SK-MEL-5 (cell line): ENCODE measurements around the gene ZNF692. TPM values are rescaled to one million over a fixed set of nuclear protein-coding genes. Genes with fewer than 3 reads are reported as not detected.
A peak's percentile ranks its signal among the peaks of the same experiment; 100 is the strongest.
"Not testable (repeated sequence)": the region's sequence is repeated elsewhere in the genome, so short reads cannot be mapped to it uniquely, and the experiment has no call there.

Source experiments
- DNase-seq: peaks from one replicate; pipeline ENCODE4 v3.0.0-alpha.2; 2016; ENCODE audit warnings: low read depth, low spot score
- in situ Hi-C: cut with HindIII; loops from 2 replicates; pipeline ENCODE4 v1.10.0; 2016; ENCODE audit warnings: low sequenced_read_pairs, high pct_unique_total_duplicates, low pct_unique_long_range_greater_than_20kb
- polyA plus RNA-seq, 2 experiments: library from polyadenylated mRNA; depleted of rRNA; stranded (reverse); fragments of >200 nt; gene quantifications; 2 replicates each; pipeline ENCODE4 v1.2.3, GENCODE V29; 2015
- total RNA-seq: library from RNA; depleted of rRNA; stranded (reverse); fragments of >200 nt; shearing (Covaris generic); gene quantifications from 2 replicates; pipeline ENCODE4 v1.2.3, GENCODE V29; 2014; rRNA removed

The ZNF692 gene, protein sequence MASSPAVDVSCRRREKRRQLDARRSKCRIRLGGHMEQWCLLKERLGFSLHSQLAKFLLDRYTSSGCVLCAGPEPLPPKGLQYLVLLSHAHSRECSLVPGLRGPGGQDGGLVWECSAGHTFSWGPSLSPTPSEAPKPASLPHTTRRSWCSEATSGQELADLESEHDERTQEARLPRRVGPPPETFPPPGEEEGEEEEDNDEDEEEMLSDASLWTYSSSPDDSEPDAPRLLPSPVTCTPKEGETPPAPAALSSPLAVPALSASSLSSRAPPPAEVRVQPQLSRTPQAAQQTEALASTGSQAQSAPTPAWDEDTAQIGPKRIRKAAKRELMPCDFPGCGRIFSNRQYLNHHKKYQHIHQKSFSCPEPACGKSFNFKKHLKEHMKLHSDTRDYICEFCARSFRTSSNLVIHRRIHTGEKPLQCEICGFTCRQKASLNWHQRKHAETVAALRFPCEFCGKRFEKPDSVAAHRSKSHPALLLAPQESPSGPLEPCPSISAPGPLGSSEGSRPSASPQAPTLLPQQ
- total RNA-seq: 16.4 and 18.7 TPM in 2 replicates
- 22.5 and 28.0 TPM in 2 replicates for polyA plus RNA-seq (2015; cell fraction: cytosol; rRNA removed)
- 924 and 931 TPM in 2 replicates for polyA plus RNA-seq (2015; cell fraction: nucleus; rRNA removed)

DNA sequence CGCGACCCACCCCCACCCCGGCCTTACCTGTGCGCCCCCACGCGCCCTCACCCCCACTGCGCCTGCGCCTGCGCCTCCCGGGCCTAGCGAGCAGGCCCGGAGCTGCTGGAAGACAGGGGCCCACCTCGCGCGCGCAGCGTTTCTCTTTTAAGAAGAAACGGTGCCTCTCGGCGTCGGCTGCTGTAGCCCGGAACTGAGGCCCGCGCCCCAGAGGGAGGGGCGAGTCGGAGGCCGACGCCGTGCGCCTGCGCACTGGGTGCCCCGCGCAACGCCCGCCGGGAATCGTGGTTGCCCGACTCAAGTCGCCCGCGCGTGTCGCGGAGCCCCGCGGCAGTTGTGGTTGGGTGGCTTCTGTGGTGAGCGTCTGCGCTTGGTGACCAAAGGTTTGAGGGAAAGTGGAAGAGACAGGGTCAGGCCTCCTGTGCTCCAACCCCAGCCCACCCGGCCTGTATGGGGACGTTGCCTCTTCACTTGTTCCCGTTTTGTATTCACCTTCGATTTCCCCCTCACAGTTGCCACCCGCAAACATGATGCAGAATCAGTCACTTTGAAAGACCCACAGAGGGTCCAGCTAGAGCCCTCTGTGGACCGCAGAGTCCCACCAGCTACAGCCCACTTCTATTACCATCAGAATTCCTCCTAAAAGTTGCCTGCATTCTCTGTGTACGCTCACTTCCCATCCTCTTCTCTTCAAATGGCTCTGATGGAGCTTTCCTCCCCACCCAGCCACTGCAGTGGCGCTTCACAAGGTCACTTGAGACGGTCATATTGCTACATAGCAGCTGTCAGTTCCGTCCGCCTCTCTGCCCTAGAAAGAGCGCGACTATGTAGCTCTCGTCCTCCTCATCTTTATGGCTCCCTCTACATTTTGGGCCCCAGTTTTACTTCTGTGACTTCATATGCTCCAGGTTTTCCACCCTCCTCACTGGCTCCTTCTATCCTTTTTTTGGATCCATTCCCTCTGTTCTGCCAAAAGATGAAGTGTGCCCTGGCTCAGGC is at the start of gene ZNF692:
Gene ZNF692, minus strand, starts transcription at position 195 of the 999 bp plus-strand sequence. CDS start 776 bp downstream, outside the sequence.
- in situ Hi-C loops: no loop called here
- DNase-seq: peak; percentile 96

- in situ Hi-C loops: no loop called here
- no peak for DNase-seq
Observed at GRCh38 chr1:248906753-248907661, 48.1 kb upstream of the ZNF692 start.

GRCh38 chr1:248906009-248906752 is 47.3 kb upstream of the ZNF692 start, which contains the start of gene PGBD2:
Gene PGBD2, plus strand, starts transcription at chr1:248906235. Its CDS starts 7,628 bp downstream, at chr1:248913863.
- in situ Hi-C loops: no loop called here
- peak; percentile 91 for DNase-seq

- in situ Hi-C loops: no loop called here
- DNase-seq: no peak
Observed at GRCh38 chr1:248905662-248906008, 46.8 kb upstream of the ZNF692 start.

DNA sequence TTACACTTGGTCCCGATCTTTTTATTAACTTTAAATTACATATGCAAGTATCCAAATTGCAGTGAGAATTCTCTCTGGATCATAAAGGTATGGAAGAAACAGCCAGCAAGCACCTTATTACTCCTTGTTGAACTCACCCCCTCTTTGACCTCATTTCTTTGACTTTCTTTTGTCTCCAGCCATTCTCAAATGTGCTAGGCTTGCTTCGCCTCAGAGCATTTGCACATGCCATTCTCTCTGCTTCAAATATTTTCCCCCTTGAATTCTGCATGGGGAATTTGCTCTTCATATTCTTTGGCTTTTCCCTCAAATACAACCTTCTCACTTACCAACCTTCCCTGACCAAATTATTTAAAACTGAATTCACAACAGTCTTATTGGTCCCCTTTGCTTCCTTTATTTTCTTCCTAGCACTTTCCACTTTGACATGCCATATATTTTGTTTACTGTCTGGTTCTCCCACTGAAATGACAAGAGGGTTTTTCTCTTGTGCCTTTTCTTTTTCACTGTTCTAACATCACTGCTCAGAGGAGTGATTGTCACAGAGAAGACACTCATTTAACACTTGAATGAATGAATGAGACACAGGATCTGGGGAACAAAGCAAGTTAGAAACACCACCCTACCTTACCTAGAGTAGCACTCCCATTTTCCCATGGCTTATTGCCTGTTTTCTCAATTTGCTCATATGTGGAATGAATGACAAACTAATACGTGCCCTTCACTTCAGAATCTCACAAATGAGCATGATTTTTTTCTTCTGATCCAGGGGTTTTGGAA is 45.7 kb upstream of the ZNF692 start:
- DNase-seq: no peak
- in situ Hi-C loops: no loop called here

DNA sequence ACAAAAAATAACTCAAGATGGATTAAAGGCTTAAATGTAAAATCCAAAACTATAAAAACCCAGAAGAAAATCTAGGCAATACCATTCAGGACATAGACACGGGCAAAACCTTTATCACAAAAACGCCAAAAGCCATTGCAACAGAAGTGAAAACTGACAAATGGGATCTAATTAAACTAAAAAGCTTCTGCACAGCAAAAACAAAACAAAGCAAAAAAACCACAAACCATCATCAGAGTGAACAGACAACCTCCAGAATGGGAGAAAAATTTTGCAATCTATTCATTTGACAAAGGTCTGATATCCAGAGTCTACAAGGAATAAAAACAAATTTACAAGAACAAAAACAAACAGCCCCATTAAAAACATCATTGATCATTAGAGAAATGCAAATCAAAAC is 42.7 kb upstream of the ZNF692 start:
- DNase-seq: no peak
- in situ Hi-C loops: no loop called here

- no peak for DNase-seq
- in situ Hi-C loops: no loop called here
Observed at GRCh38 chr1:248900637-248901036, 41.8 kb upstream of the ZNF692 start.

DNA sequence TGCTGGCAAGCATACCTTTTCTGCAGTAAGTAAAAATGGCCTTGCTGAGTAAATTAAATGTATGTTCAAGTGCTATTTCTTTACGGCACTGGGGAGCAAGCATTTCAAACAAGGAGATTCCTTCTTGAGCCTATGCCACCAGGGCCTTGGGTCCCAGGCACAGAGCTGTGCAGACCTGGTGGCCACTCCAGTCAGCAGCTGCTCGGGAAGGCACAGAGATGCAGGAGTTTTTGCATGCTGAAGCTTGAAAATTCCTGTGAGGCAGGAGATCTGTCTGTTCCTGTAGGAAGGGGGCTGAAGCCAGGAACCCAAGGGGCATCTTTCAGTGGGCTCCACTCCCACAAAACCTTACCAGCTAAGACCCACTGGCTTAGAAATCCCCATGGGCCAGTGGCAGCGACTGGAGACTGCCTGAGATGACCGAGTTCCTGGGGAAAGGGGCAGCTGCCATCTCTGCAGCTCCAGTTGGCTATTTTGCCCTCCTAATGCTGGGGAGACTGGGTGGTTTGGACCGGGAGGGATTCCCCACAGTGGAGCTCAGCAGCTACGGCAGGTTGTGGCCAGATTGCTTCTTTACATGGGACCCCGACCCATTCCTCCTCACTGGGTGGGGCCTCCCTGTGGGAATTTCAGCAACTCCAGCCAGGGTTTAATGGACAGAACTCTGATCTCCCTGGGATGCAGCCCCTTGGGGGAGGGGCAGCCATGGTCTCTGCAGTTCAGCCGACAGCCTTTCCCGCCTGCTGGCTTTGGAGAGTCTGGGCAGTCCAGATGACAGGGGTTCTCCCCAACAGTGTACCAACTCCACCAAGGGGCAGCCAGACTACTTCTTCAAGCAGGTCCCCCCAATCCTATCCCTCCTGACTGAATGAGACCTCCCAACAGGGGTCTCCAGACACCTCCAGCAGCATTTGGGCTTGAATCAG is 38.8 kb upstream of the ZNF692 start:
- DNase-seq: no peak
- in situ Hi-C loops: no loop called here

- in situ Hi-C loops: no loop called here
- DNase-seq: no peak
Observed at GRCh38 chr1:248894837-248895236, 36.0 kb upstream of the ZNF692 start.

DNA sequence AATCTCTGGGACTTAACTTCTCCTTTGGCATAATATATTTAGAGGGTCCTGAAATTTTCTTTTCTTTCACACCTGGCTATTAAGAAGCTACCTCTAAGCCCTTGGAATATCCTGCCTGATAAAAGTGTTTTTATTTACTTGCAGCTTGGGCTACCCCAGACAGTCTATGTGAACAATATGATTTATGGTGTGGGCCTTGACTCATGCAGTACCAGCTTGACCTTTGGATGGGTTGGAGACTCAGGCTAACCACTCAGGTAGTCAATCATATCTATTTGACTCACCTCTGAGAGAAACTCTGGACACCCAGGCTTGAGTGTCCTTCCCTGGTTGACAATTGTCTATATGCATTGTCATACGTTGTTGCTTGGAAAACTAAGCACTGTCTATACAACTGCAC is 33.7 kb upstream of the ZNF692 start:
- in situ Hi-C loops: no loop called here
- no peak for DNase-seq

- in situ Hi-C loops: no loop called here
Observed at GRCh38 chr1:248891758-248892157, 32.9 kb upstream of the ZNF692 start.

GRCh38 chr1:248890549-248891498 is 31.9 kb upstream of the ZNF692 start:
- DNase-seq: no peak
- in situ Hi-C loops: no loop called here

More at GRCh38 chr1:248891758-248892157, 32.9 kb upstream of the ZNF692 start:
- no peak for DNase-seq

DNA sequence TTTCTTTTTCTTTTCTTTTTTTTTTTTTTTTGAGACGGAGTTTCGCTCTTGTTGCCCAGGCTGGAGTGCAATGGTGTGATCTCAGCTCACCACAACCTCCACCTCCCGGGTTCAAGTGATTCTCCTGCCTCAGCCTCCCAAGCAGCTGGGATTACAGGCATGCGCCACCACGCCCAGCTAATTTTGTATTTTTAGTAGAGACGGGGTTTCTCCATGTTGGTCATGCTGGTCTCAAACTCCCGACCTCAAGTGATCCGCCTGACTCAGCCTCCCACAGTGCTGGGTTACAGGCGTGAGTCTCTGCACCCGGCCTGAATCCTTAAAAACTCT is 31.0 kb upstream of the ZNF692 start:
- in situ Hi-C loops, DNase-seq: not testable (repeated sequence)
